GM12878 (cell line): ENCODE data around the gene SLC25A11. TPM values are rescaled to one million over a fixed set of nuclear protein-coding genes. Genes with fewer than 3 reads are reported as not detected.

Experiments
- ATAC-seq: fragments of 200-7000 bp; cut with Tn5 transposase; 3 replicates; pipeline ENCODE4 v1.9.1; 2020; ENCODE audit warnings: mild to moderate bottlenecking, moderate library complexity
- BruUV-seq: library from RNA; stranded (reverse); fragments of 400-500 nt; replicated peaks from 2 replicates; lab custom pipeline; 2021; lab: Mats Ljungman, UMichigan
- CTCF ChIA-PET: fragments of 300-600 bp; sonication (Branson Sonifier 250); formaldehyde crosslinking; extraction: SDS; loops from one replicate; lab custom pipeline; 2021; ENCODE audit warnings: inconsistent platforms; lab: Yijun Ruan, JAX
- POLR2A ChIA-PET: fragments of 350-600 bp; formaldehyde crosslinking; extraction: SDS; loops from one replicate; lab custom pipeline; 2021; ENCODE audit warnings: inconsistent platforms; lab: Charles Lee
- RAD21 ChIA-PET: fragments of 300-600 bp; sonication (Branson Sonifier 250); formaldehyde crosslinking; loops from one replicate; lab custom pipeline; 2023; ENCODE audit warnings: antibody characterized with exemption; ENCODE audit not compliant: unreplicated experiment; lab: Charles Lee
- SMC1A ChIA-PET: fragments of 300-600 bp; sonication (Branson Sonifier 250); formaldehyde crosslinking; loops from one replicate; lab custom pipeline; 2023; ENCODE audit not compliant: unreplicated experiment, uncharacterized antibody; lab: Charles Lee
- DNase-seq: peaks from one replicate; pipeline ENCODE4 v3.0.0-alpha.2; 2011; ENCODE audit warnings: low read depth, low spot score
- FAIRE-seq: peaks from 3 replicates; lab custom pipeline; 2011; peaks lifted over from hg19 to GRCh38; lab: Jason Lieb, UNC
- H2AFZ ChIP-seq: 2 replicates; pipeline ENCODE4 v1.6.0; 2011; ENCODE audit warnings: low read depth, low read length, control low read depth; ENCODE audit not compliant: control insufficient read depth
- H3K27ac ChIP-seq: 2 replicates; pipeline ENCODE4 v1.5.1; 2011; ENCODE audit warnings: control low read depth; ENCODE audit not compliant: control insufficient read depth, insufficient read depth
- H3K27me3 ChIP-seq, 2 experiments: replicated peaks in 1 of 2; 2 replicates each; pipeline versions ENCODE4 v1.6.0 to v1.6.1; 2011; ENCODE audit warnings: low read length in 1 of 2; ENCODE audit not compliant: control insufficient read depth in 2 of 2, insufficient read depth in 2 of 2
- H3K36me3 ChIP-seq, 2 experiments: 2 replicates each; pipeline ENCODE4 v1.5.1; 2011; ENCODE audit warnings: low read length in 1 of 2; ENCODE audit not compliant: control insufficient read depth in 2 of 2, insufficient read depth in 2 of 2
- H3K4me1 ChIP-seq: 2 replicates; pipeline ENCODE4 v1.6.1; 2011; ENCODE audit warnings: mild to moderate bottlenecking, low read length, moderate library complexity, mixed read lengths; ENCODE audit not compliant: control insufficient read depth, insufficient read depth
- H3K4me2 ChIP-seq: 2 replicates; pipeline ENCODE4 v1.6.0; 2011; ENCODE audit warnings: control low read depth; ENCODE audit not compliant: control insufficient read depth, insufficient read depth
- H3K4me3 ChIP-seq: fragments of 200-600 bp; sonication (generic); 2 replicates; pipeline ENCODE4 v1.5.1; 2016
- H3K79me2 ChIP-seq: 2 replicates; pipeline ENCODE4 v1.6.0; 2011; ENCODE audit warnings: low read length; ENCODE audit not compliant: control insufficient read depth, insufficient read depth
- H3K9ac ChIP-seq: 2 replicates; pipeline ENCODE4 v1.8.0; 2011; ENCODE audit warnings: low read length, control low read depth, mixed read lengths; ENCODE audit not compliant: control insufficient read depth, insufficient read depth
- H3K9me3 ChIP-seq: replicated peaks from 3 replicates; pipeline ENCODE4 v1.5.1; 2011; ENCODE audit warnings: mild to moderate bottlenecking, low read length; ENCODE audit not compliant: control insufficient read depth, insufficient read depth
- H4K20me1 ChIP-seq: 2 replicates; pipeline ENCODE4 v1.6.0; 2011; ENCODE audit not compliant: control insufficient read depth, insufficient read depth
- ASH2L ChIP-seq: fragments of 300-600, 200-600 bp; sonication (generic); IDR thresholded peaks from 2 replicates; pipeline ENCODE4 v1.6.1; 2017; ENCODE audit warnings: low read depth, mild to moderate bottlenecking, borderline replicate concordance
- BCL3 ChIP-seq: IDR thresholded peaks from 2 replicates; pipeline ENCODE4 v1.6.1; 2011; ENCODE audit warnings: borderline replicate concordance, low read depth, mild to moderate bottlenecking, moderate library complexity, low read length; ENCODE audit not compliant: insufficient read depth, poor library complexity, severe bottlenecking
- CBX3 ChIP-seq: fragments of 200-600 bp; sonication (generic); IDR thresholded peaks from 2 replicates; pipeline ENCODE4 v1.6.1; 2016; ENCODE audit warnings: low read depth, borderline replicate concordance
- HCFC1 ChIP-seq: fragments of 150-350 bp; IDR thresholded peaks from 2 replicates; pipeline ENCODE4 v1.6.1; 2014; ENCODE audit warnings: low read length
- HSF1 ChIP-seq: fragments of 150-350 bp; IDR thresholded peaks from 2 replicates; pipeline ENCODE4 v1.6.1; 2014; ENCODE audit warnings: mild to moderate bottlenecking, low read depth, low read length
- JUNB ChIP-seq: IDR thresholded peaks from 2 replicates; pipeline ENCODE4 v1.6.1; 2016; ENCODE audit warnings: antibody characterized with exemption, mild to moderate bottlenecking
- NRF1 ChIP-seq: conservative IDR thresholded peaks from 2 replicates; pipeline ENCODE4 v1.6.1; 2011; ENCODE audit warnings: mild to moderate bottlenecking, low read depth, low read length, improper control_type of control experiment
- RELB ChIP-seq: fragments of 450-650 bp; IDR thresholded peaks from 2 replicates; pipeline ENCODE4 v1.6.1; 2017; ENCODE audit warnings: low read depth, mild to moderate bottlenecking, moderate library complexity
- STAT1 ChIP-seq: fragments of 450-650 bp; conservative IDR thresholded peaks from 2 replicates; pipeline ENCODE4 v1.6.1; 2014; ENCODE audit warnings: antibody characterized with exemption, mild to moderate bottlenecking
- STAT3 ChIP-seq: IDR thresholded peaks from 2 replicates; pipeline ENCODE4 v1.6.1; 2011; ENCODE audit warnings: low read depth, low read length, improper control_type of control experiment
- TCF3 ChIP-seq: IDR thresholded peaks from 2 replicates; pipeline ENCODE4 v1.6.1; 2012; ENCODE audit warnings: low read depth, mild to moderate bottlenecking, low read length, borderline replicate concordance; ENCODE audit not compliant: insufficient read depth
- TCF7 ChIP-seq: IDR thresholded peaks from 2 replicates; pipeline ENCODE4 v1.6.1; 2014; ENCODE audit warnings: antibody characterized with exemption, borderline replicate concordance
- ZBTB40 ChIP-seq: fragments of 450-650 bp; IDR thresholded peaks from 2 replicates; pipeline ENCODE4 v1.6.1; 2016; ENCODE audit warnings: mild to moderate bottlenecking, moderate library complexity, borderline replicate concordance
- ZNF207 ChIP-seq: fragments of 450-650 bp; IDR thresholded peaks from 2 replicates; pipeline ENCODE4 v1.6.1; 2014; ENCODE audit warnings: antibody characterized with exemption, mild to moderate bottlenecking, borderline replicate concordance
- ZNF384 ChIP-seq: IDR thresholded peaks from 2 replicates; pipeline ENCODE4 v1.6.1; 2012; ENCODE audit warnings: low read depth, mild to moderate bottlenecking, low read length, improper control_type of control experiment, borderline replicate concordance
- WGBS: methylation state at CpG from one replicate; pipeline ENCODE4 v1.1.6; 2016; ENCODE audit warnings: low lambda C conversion rate; ENCODE audit not compliant: insufficient replicate concordance, insufficient coverage; ENCODE audit errors: missing lambda C conversion rate; 5-methylcytosine and 5-hydroxymethylcytosine counted together
- in situ Hi-C: fragments of 300-500 bp; cut with MboI; formaldehyde crosslinking; loops from 9 replicates; pipeline ENCODE4 v1.14.3; 2018; ENCODE audit warnings: mixed read lengths
- intact Hi-C: fragments of 100-400 bp; cut with micrococcal nuclease; formaldehyde crosslinking; loops from one replicate; pipeline ENCODE4 v1.14.2; 2022; ENCODE audit not compliant: unreplicated experiment
- polyA plus RNA-seq, 11 experiments: library from polyadenylated mRNA; depleted of rRNA in 4 of 11; unstranded in 6 of 11; stranded (reverse) in 5 of 11; fragments of >200 nt; fragmentation: Nextera tagmentation in 4 of 11; fragmentation: Illumina TruSeq in 1 of 11; extraction: Ambion mirVana in 4 of 11; extraction: Trizol in 1 of 11; gene quantifications; 1 replicate in 1 of 11; 2 replicates in 10 of 11; pipeline versions ENCODE4 v1.2.1 to v1.2.3, GENCODE V29; 2011 to 2016; ENCODE audit warnings: inconsistent platforms in 2 of 11, missing spikeins in 2 of 11, low read depth in 1 of 11
- total RNA-seq, 4 experiments: library from RNA; depleted of rRNA in 3 of 4; stranded (reverse); fragments of >200 nt in 3 of 4; fragmentation: Illumina TruSeq in 1 of 4; extraction: Trizol in 1 of 4; gene quantifications; 2 replicates each; pipeline versions ENCODE4 v1.2.1 to v1.2.3, GENCODE V29; 2013 to 2021

Gene SLC25A11
- total and polyA plus RNA-seq, 10 of the 15 experiments (the other 5 are each of a cell fraction or from before 2014, with no cell fraction given) = 5.8 to 142 (median 65.0) TPM

- peak overlapping the region; percentile 91 for H3K4me2 ChIP-seq
- intact Hi-C loops (no loop called here), in situ Hi-C loops (no loop called here)
- no peaks in the 10 kb centered on the region for H3K79me2 ChIP-seq
- CTCF ChIA-PET = interaction anchor here (1.0 to 1.3 kb wide), 3 partner anchors 11 to 332 kb away, joined by 3 read pairs; partner anchors contain the start of gene SLC25A11
- RAD21 ChIA-PET = interaction anchor here (0.5 to 0.9 kb wide), 2 partner anchors 21 to 160 kb away, joined by 3 read pairs; no protein-coding TSS in a partner anchor
- peaks cover 20% of the 10 kb centered on the region for H3K4me1 ChIP-seq
- POLR2A ChIA-PET = interaction anchor here (0.5 to 0.6 kb wide), 2 partner anchors 139 to 143 kb away, joined by 3 to 6 read pairs; no protein-coding TSS in a partner anchor
- ATAC-seq (no peak), DNase-seq (no peak), FAIRE-seq (no peak)
- BruUV-seq = no TSS peak
- peak overlapping the region; percentile 29; the same call in 1 of the 2 replicates for H3K9ac ChIP-seq
- H3K9me3 ChIP-seq = no peaks in the 10 kb centered on the region; the same call in 2 of the 3 replicates
- H2AFZ ChIP-seq = no peak overlapping the region
- peaks cover 0 to 14% of the 10 kb centered on the region in 2 experiments; a peak in 3 of 4 replicates for H3K36me3 ChIP-seq
- H3K27ac ChIP-seq = no peak overlapping the region
- H3K27me3 ChIP-seq = no peaks in the 10 kb centered on the region; a peak in 1 of 4 replicates
- WGBS = 21% methylated on average over 28 of the region's 34 CpGs
- SMC1A ChIA-PET = no interaction called here
- H4K20me1 ChIP-seq = no peaks in the 10 kb centered on the region
- peak overlapping the region; percentile 35; the same call in 1 of the 2 replicates for H3K4me3 ChIP-seq
- TF ChIP-seq ZNF207 (no peak), STAT3 (no peak), ZBTB40 (no peak), HSF1 (no peak), HCFC1 (no peak), ASH2L (no peak), RELB (no peak), CBX3 (no peak), BCL3 (no peak), STAT1 (no peak), TCF7 (no peak), NRF1 (no peak), TCF3 (no peak), JUNB (no peak), ZNF384 (no peak)
These were observed 40.9 kb downstream of the SLC25A11 start for GRCh38 chr17:4898927-4899326.
